Stimulated activated naive CD8-positive, alpha-beta T cell treated with anti-CD3 and anti-CD28 coated beads, Interleukin-15, Interleukin-2, amounts not matched to agents 100 U/mL and 50 U/mL, for 24 hours (primary cell): ENCODE measurements around the gene DUSP11.
"Not testable (repeated sequence)": the region's sequence is repeated elsewhere in the genome, so short reads cannot be mapped to it uniquely, and the experiment has no call there.

Experiments
- ATAC-seq: fragments of 150-1000 bp; cut with Tn5 transposase; one replicate; pipeline ENCODE4 v1.10.0; 2021
- DNase-seq: peaks from one replicate; pipeline ENCODE4 v3.0.0; 2021

Gene DUSP11

DNA sequence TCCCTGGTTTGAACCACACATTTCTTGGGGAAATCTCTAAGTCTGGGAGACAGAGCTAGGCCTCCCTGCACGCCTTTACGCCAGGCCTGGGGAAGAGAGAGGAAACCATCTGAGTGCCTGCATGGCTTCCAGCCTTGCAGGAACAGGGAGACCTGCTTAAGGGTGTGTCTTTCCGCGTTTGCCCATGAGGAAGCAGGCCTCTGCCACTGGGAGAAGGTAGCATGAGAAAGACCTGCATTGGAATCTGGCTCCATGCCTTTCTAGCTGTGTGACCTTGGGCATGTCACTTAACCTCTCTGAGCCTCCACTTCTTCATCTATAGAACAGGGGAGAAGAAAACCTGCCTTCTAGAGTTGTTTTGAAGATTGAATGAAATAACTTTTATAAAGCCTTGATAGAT lies 62.2 kb downstream of the DUSP11 start:
- DNase-seq, ATAC-seq: not testable (repeated sequence)

GRCh38 chr2:73717251-73717606 lies 62.7 kb downstream of the DUSP11 start:
- DNase-seq (no peak), ATAC-seq (no peak)

GRCh38 chr2:73716543-73717250 lies 63.2 kb downstream of the DUSP11 start:
- DNase-seq = no peak
- no peak for ATAC-seq

- DNase-seq (no peak), ATAC-seq (no peak)
Measured at GRCh38 chr2:73714091-73714490, 65.8 kb downstream of the DUSP11 start.
